Osteoblast (primary cell): ENCODE measurements around the gene MRM3. TPM values are rescaled to one million over a fixed set of nuclear protein-coding genes. Genes with fewer than 3 reads are reported as not detected.
"Not testable (repeated sequence)": the region's sequence is repeated elsewhere in the genome, so short reads cannot be mapped to it uniquely, and the experiment has no call there.

ENCODE experiments used
- DNase-seq: peaks from one replicate; pipeline ENCODE4 v3.0.0; 2011; ENCODE audit warnings: low spot score, mixed read lengths; ENCODE audit not compliant: insufficient read length; ENCODE audit errors: missing footprints
- H2AFZ ChIP-seq: 2 replicates; pipeline ENCODE4 v1.6.0; 2011; ENCODE audit warnings: mild to moderate bottlenecking, low read length
- H3K27ac ChIP-seq: 2 replicates; pipeline ENCODE4 v1.5.1; 2011; ENCODE audit warnings: mild to moderate bottlenecking, low read depth, low read length, moderate library complexity
- H3K27me3 ChIP-seq: 2 replicates; pipeline ENCODE4 v1.6.0; 2012; ENCODE audit warnings: mild to moderate bottlenecking, control low read depth, inconsistent platforms, low read length, moderate library complexity; ENCODE audit not compliant: insufficient read depth
- H3K36me3 ChIP-seq: 2 replicates; pipeline ENCODE4 v1.5.1; 2011; ENCODE audit warnings: mild to moderate bottlenecking, low read length, control low read depth, moderate library complexity; ENCODE audit not compliant: insufficient read depth
- H3K4me1 ChIP-seq: 2 replicates; pipeline ENCODE4 v1.5.1; 2011; ENCODE audit warnings: mild to moderate bottlenecking, low read length, control low read depth, moderate library complexity; ENCODE audit not compliant: insufficient read depth
- H3K4me2 ChIP-seq: 2 replicates; pipeline ENCODE4 v1.6.0; 2011; ENCODE audit warnings: mild to moderate bottlenecking, low read length; ENCODE audit not compliant: insufficient read depth
- H3K4me3 ChIP-seq: fragments of 200-600 bp; sonication (generic); 3 replicates; pipeline ENCODE4 v1.5.1; 2012; ENCODE audit warnings: mild to moderate bottlenecking, low read length, inconsistent platforms; ENCODE audit not compliant: insufficient read depth
- H3K79me2 ChIP-seq: 2 replicates; pipeline ENCODE4 v1.6.0; 2012; ENCODE audit warnings: mild to moderate bottlenecking, low read length, control low read depth, inconsistent platforms; ENCODE audit not compliant: insufficient read depth
- H3K9me3 ChIP-seq: 2 replicates; pipeline ENCODE4 v1.5.1; 2011; ENCODE audit warnings: low read depth, low read length, control low read depth
- H4K20me1 ChIP-seq: 2 replicates; pipeline ENCODE4 v1.6.0; 2012; ENCODE audit warnings: mild to moderate bottlenecking, low read length, control low read depth; ENCODE audit not compliant: insufficient read depth
- CTCF ChIP-seq: IDR thresholded peaks from 2 replicates; pipeline ENCODE4 v1.5.1; 2011; ENCODE audit warnings: mild to moderate bottlenecking, low read depth, low read length, moderate library complexity; ENCODE audit errors: extremely low read depth
- total RNA-seq: library from RNA; depleted of rRNA; stranded (reverse); fragments of >200 nt; gene quantifications from 2 replicates; pipeline ENCODE4 v1.2.3, GENCODE V29; 2012

MRM3 gene
- total RNA-seq, 1 donor, result 19.5 TPM

- Histone ChIP-seq H2AFZ (peak overlapping the region; percentile 84), H3K4me1 (peaks cover 12% of the 10 kb centered on the region), H3K4me2 (peak overlapping the region; percentile 91), H3K4me3 (peak overlapping the region; percentile 83), H4K20me1 (peaks cover 8% of the 10 kb centered on the region), H3K27me3 (no peaks in the 10 kb centered on the region), H3K79me2 (peaks cover 38% of the 10 kb centered on the region), H3K9me3 (no peaks in the 10 kb centered on the region), H3K36me3 (peaks cover 2% of the 10 kb centered on the region), H3K27ac (no peak overlapping the region)
- no peak for TF ChIP-seq CTCF
- peak; percentile 88 for DNase-seq
These were observed 29.4 kb upstream of the MRM3 start for GRCh38 chr17:752620-753219.

DNA sequence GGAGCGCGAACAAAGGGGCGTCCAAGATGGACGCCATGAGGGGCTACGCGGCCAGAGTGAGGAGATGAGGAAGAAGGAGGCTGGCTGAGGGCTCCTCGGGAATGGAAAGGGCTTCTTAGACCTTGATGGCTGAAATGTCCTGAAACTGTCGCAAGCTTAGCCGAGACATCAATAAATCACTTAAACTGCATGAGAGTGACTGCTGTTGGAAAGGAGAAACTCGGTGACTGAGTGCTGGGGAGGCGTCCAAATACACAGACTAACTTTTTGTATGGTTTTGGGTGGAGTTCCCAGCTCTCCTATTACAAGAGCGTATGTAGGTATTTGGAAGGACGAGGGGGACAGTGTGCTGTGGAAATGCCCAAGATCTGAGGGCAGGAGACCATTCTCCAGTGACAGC is 28.7 kb upstream of the MRM3 start:
- H3K4me3 ChIP-seq, result no peak overlapping the region
- TF ChIP-seq CTCF, result no peak
- H3K79me2 ChIP-seq, result peaks cover 31% of the 10 kb centered on the region
- no peaks in the 10 kb centered on the region for H3K27me3 ChIP-seq
- no peak overlapping the region for H2AFZ ChIP-seq
- no peak overlapping the region for H3K4me2 ChIP-seq
- DNase-seq, result no peak
- peaks cover 8% of the 10 kb centered on the region for H4K20me1 ChIP-seq
- peaks cover 8% of the 10 kb centered on the region for H3K36me3 ChIP-seq
- H3K9me3 ChIP-seq, result no peaks in the 10 kb centered on the region
- H3K27ac ChIP-seq, result no peak overlapping the region
- H3K4me1 ChIP-seq, result peaks cover 12% of the 10 kb centered on the region

DNA sequence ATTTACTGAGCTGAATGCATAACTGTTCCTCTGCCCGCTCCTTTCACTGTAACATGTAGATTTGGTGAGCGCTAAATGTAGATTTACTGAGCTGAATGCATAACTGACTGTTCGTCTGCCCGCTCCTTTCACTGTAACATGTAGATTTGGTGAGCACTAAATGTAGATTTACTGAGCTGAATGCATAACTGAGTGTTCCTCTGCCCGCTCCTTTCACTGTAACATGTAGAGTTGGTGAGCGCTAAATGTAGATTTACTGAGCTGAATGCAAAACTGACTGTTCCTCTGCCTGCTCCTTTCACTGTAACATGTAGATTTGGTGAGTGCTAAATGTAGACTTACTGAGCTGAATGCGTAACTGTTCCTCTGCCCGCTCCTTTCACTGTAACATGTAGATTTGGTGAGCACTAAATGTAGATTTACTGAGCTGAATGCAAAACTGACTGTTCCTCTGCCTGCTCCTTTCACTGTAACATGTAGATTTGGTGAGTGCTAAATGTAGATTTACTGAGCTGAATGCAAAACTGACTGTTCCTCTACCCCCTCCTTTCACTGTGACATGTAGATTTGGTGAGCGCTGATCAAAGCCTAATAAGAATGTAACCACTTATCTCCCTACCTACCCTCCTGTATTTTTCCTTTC is 26.7 kb upstream of the MRM3 start:
- not testable (repeated sequence) for H4K20me1 ChIP-seq

GRCh38 chr17:756010-756567 is 26.1 kb upstream of the MRM3 start:
- H2AFZ ChIP-seq, H4K20me1 ChIP-seq, H3K4me2 ChIP-seq, DNase-seq, H3K9me3 ChIP-seq, H3K4me1 ChIP-seq, H3K4me3 ChIP-seq, H3K27me3 ChIP-seq, H3K27ac ChIP-seq, H3K79me2 ChIP-seq: not testable (repeated sequence)
- H3K36me3 ChIP-seq, result peaks cover 29% of the 10 kb centered on the region

More for the DNA sequence above, 26.7 kb upstream of the MRM3 start:
- not testable (repeated sequence) for DNase-seq, H3K4me2 ChIP-seq, H3K4me3 ChIP-seq, H3K9me3 ChIP-seq, H2AFZ ChIP-seq, H3K27me3 ChIP-seq, H3K27ac ChIP-seq
- Histone ChIP-seq H3K36me3 (peaks cover 23% of the 10 kb centered on the region), H3K4me1 (peaks cover 12% of the 10 kb centered on the region), H3K79me2 (peaks cover 15% of the 10 kb centered on the region)

DNA sequence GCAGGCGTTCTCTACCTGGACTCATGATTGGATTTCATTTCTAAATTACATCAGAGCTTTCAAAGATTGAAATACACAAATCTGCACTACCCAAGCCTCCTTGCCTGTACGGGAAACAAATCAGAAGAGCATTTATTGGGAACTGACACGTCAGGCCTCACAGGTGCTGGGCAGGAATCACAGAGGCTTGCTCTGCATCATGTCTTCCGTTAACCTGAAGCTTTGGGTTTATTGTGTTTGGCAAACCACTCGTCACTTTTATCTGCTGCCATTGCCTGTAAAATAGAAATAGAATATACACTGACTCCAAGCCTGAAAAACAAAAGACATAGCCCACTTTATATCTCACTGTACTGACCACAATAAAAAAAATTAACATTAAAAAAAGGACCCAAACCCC is 22.2 kb upstream of the MRM3 start:
- Histone ChIP-seq H3K27me3 (no peaks in the 10 kb centered on the region), H3K9me3 (no peaks in the 10 kb centered on the region), H3K27ac (no peak overlapping the region), H3K79me2 (no peaks in the 10 kb centered on the region), H3K4me1 (no peaks in the 10 kb centered on the region), H3K4me3 (no peak overlapping the region), H2AFZ (no peak overlapping the region), H3K36me3 (peaks cover 42% of the 10 kb centered on the region), H4K20me1 (no peaks in the 10 kb centered on the region), H3K4me2 (no peak overlapping the region)
- no peak for TF ChIP-seq CTCF
- DNase-seq, result no peak
